Mucosa of stomach (tissue), 1 donor: ENCODE results near the gene HOXC6.

Source experiments
- H3K27me3 ChIP-seq: one replicate; pipeline ENCODE4 v1.7.0; 2013; ENCODE audit warnings: mild to moderate bottlenecking, low read length; ENCODE audit not compliant: control insufficient read depth, insufficient read depth
- H3K36me3 ChIP-seq: one replicate; pipeline ENCODE4 v1.7.0; 2013; ENCODE audit warnings: low read length; ENCODE audit not compliant: control insufficient read depth, insufficient read depth
- H3K4me1 ChIP-seq: one replicate; pipeline ENCODE4 v1.7.0; 2013; ENCODE audit warnings: mild to moderate bottlenecking, low read length; ENCODE audit not compliant: control insufficient read depth, insufficient read depth
- H3K4me3 ChIP-seq: one replicate; pipeline ENCODE4 v1.7.0; 2013; ENCODE audit warnings: low read length
- H3K9ac ChIP-seq: one replicate; pipeline ENCODE4 v1.7.0; 2013; ENCODE audit warnings: mild to moderate bottlenecking, low read length, moderate library complexity
- H3K9me3 ChIP-seq: one replicate; pipeline ENCODE4 v1.7.0; 2013; ENCODE audit warnings: mild to moderate bottlenecking, low read length, moderate library complexity; ENCODE audit not compliant: control insufficient read depth
- donor health status: Pancreatic carcinoma.

Gene HOXC6

DNA sequence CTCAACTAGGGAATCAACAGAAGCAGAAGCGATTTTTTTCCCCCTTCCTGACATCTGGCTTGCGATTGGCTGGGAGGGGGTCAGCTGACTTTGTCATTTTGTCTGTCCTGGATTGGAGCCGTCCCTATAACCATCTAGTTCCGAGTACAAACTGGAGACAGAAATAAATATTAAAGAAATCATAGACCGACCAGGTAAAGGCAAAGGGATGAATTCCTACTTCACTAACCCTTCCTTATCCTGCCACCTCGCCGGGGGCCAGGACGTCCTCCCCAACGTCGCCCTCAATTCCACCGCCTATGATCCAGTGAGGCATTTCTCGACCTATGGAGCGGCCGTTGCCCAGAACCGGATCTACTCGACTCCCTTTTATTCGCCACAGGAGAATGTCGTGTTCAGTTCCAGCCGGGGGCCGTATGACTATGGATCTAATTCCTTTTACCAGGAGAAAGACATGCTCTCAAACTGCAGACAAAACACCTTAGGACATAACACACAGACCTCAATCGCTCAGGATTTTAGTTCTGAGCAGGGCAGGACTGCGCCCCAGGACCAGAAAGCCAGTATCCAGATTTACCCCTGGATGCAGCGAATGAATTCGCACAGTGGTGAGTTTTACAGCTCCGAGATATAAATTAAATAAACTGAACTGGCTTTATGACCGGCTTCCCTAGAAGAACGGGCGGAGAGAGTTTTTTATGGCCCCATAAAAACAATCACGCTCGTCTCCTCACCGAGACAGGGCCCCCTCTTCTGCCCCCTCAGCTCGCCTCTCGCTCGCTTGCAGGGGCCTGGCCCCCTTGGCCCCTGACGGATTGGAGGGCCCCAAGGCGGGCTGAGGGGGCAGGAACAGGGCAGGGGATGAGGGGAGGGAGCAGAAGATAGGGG, at the start of gene HOXC6:
HOXC6 (plus strand) TSS at position 127 of the 888 bp plus-strand sequence; CDS start at position 209, 82 bp downstream.
- no peaks in the 10 kb centered on the region for H3K36me3 ChIP-seq
- H3K4me3 ChIP-seq: no peak within 1 kb of the TSS
- peaks cover 9% of the 10 kb centered on the region for H3K4me1 ChIP-seq
- H3K9me3 ChIP-seq: no peaks in the 10 kb centered on the region
- no peak within 1 kb of the TSS for H3K9ac ChIP-seq
- peaks cover 96% of the 10 kb centered on the region for H3K27me3 ChIP-seq

DNA sequence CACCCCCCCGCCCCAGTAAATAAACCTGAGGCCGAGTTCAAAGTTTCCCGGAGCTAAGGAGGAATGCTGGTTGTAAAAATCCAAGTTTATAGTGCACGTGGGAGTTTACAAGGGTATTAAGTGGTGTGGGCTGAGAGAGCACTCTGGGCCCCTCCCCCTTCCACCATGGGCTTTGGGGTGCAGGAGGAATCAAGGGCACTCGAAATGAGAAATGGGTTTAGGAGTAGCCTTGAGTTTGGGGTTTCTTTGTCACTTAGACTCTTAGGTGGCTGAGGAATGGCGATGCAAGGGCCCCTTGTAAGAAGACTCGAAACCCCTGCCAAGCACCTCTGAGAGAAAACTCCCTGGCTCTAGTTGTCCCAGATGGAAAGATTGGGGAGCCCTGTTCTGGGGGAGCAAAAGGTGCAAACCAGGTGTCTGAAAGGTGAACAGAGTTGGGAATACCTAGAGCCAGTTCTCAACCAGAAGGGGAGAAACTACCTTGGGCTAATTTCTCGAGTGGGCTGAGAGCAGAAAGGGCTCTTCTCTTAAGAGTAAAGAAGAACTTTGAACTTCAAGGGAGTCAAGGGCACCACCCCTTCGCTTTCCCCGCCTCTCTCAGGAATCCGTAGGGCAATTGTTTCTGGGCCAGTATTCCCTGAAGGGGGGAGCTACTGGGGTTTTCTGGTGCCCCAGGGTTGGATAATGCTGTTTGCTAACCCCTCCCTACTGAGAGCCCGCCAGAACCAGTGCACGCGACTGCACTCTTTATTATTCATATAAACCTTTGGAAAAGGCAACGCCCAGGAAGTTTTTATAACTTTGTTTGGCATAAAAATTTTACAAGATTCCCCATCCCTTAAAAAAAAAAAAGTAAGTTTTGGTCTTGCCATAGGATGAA, 49.5 kb upstream of the HOXC6 start:
- Histone ChIP-seq H3K9ac (no peak overlapping the region), H3K9me3 (no peaks in the 10 kb centered on the region), H3K36me3 (no peaks in the 10 kb centered on the region), H3K4me1 (peaks cover 21% of the 10 kb centered on the region), H3K4me3 (no peak overlapping the region), H3K27me3 (peaks cover 99% of the 10 kb centered on the region)

DNA sequence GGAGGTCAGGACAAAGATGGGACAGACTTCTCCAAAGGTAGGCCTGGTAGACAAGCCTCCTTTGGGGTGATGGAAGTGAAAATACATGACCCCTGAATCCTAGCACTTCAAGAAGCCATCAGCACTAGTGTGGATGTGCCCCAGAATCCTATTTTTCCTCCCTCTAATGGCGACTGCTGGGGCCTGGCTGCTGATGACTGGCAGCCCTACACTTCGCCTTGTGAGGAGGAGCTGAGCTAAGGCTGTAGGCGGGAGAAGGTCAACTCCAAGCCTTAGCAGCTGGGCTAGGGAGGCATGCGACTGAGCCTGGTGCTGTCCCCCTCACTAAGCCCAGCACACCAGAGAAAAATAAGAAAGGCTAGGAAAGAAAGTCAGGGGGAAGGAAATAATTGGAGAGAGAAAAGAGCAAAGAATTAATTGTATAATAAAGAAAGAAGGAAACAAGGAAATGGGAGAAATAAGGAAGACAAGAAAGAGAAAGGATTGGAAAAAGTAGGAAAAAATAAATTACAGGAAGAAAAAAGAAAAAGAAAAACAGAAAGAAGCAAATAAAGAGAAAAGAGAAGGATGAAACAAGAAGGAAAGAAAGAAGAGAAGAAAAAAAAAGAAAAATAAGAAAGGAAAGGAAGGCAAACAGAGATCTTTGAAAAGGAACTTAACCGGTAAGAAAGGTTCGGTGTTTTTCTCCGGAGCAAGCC, 48.0 kb upstream of the HOXC6 start:
- Histone ChIP-seq H3K36me3 (no peaks in the 10 kb centered on the region), H3K9ac (no peak overlapping the region), H3K27me3 (peaks cover 97% of the 10 kb centered on the region), H3K4me1 (peaks cover 16% of the 10 kb centered on the region), H3K9me3 (no peaks in the 10 kb centered on the region), H3K4me3 (no peak overlapping the region)

GRCh38 chr12:53980802-53981496, 47.3 kb upstream of the HOXC6 start:
- Histone ChIP-seq H3K4me3 (no peak overlapping the region), H3K4me1 (peaks cover 18% of the 10 kb centered on the region), H3K27me3 (peaks cover 97% of the 10 kb centered on the region), H3K36me3 (no peaks in the 10 kb centered on the region), H3K9me3 (no peaks in the 10 kb centered on the region), H3K9ac (no peak overlapping the region)

DNA sequence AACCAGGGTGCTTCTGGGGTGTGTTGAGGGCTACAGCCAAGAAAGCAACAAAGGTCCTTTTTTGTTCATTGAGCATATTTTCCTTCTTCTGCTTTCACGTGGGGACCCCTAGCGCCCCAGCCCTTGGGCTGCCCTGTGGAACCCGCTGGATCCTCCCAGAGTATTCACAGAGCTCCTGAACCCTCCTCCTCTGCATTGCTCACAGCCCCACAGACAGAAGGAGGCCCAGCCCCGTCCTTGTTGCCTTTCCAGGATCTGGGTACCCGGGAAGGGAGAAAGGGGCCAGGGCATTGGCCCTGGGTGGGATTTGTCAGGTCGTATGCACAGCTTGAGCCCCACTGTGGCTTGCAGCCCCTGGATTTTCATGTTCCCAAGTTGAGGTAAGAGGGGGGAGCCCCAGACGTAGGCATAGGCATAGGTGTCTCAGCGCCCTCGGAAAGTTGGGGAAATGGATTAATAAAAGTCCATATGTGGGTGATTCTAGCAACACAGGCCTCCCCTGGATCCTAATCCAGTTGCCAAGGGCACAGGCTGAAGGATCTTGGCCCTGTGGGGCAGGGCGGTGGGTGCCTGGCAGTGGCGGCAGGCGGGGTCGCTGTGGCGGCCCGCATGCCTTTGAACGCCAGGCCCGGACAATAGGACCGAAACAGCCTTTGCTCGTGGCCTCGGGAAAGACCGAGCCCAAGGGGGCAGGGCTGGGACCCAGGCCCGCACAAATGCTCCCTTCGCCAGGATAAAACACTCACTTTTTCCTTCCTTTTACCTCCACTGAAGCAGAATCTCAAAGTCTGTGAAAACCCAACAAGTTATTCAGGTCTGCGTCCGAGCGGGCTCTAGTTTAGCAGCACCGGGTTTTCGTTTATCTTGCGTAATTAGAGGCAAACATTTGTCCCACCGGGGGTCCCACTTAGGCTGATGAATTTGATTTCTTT, 46.3 kb upstream of the HOXC6 start:
- Histone ChIP-seq H3K36me3 (no peaks in the 10 kb centered on the region), H3K4me1 (peaks cover 22% of the 10 kb centered on the region), H3K4me3 (no peak overlapping the region), H3K9ac (no peak overlapping the region), H3K9me3 (no peaks in the 10 kb centered on the region), H3K27me3 (peaks cover 97% of the 10 kb centered on the region)

- no peak overlapping the region for H3K4me3 ChIP-seq
- no peak overlapping the region for H3K9ac ChIP-seq
- no peaks in the 10 kb centered on the region for H3K36me3 ChIP-seq
- peaks cover 97% of the 10 kb centered on the region for H3K27me3 ChIP-seq
- no peaks in the 10 kb centered on the region for H3K9me3 ChIP-seq
- peaks cover 22% of the 10 kb centered on the region for H3K4me1 ChIP-seq
Measured at GRCh38 chr12:53982648-53983567, 45.3 kb upstream of the HOXC6 start.

DNA sequence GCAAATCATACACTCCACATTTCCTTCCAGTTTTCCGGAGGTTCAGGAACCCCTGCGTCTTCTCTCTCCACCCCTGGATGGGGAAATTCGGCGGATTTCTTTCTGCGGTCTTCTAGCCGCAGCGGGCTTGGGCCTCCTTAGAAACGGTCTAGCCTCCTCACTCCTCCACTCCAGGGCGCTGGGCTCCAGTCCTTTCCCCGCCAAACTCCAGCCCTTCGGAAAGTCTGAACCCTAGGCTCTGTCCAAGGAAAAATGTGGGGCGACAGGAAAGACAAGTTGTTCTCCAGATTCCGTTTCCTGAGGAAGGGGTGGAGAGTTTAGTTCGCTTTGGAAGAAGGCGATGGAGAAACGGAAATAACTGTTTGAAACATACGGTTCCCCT, 44.7 kb upstream of the HOXC6 start:
- peaks cover 19% of the 10 kb centered on the region for H3K4me1 ChIP-seq
- no peaks in the 10 kb centered on the region for H3K36me3 ChIP-seq
- H3K4me3 ChIP-seq: no peak overlapping the region
- H3K9ac ChIP-seq: no peak overlapping the region
- peaks cover 98% of the 10 kb centered on the region for H3K27me3 ChIP-seq
- no peaks in the 10 kb centered on the region for H3K9me3 ChIP-seq

GRCh38 chr12:53983950-53984572, 44.2 kb upstream of the HOXC6 start:
- Histone ChIP-seq H3K36me3 (no peaks in the 10 kb centered on the region), H3K4me1 (peaks cover 15% of the 10 kb centered on the region), H3K27me3 (peaks cover 98% of the 10 kb centered on the region), H3K9me3 (no peaks in the 10 kb centered on the region), H3K9ac (no peak overlapping the region), H3K4me3 (no peak overlapping the region)

- H3K9me3 ChIP-seq: no peaks in the 10 kb centered on the region
- H3K4me3 ChIP-seq: no peak within 1 kb of the TSS
- peaks cover 98% of the 10 kb centered on the region for H3K27me3 ChIP-seq
- no peaks in the 10 kb centered on the region for H3K36me3 ChIP-seq
- H3K9ac ChIP-seq: no peak within 1 kb of the TSS
- H3K4me1 ChIP-seq: peaks cover 15% of the 10 kb centered on the region
Measured at GRCh38 chr12:53984901-53985691, 43.1 kb upstream of the HOXC6 start, which contains the start of gene HOXC10. Gene HOXC10 (plus strand): TSS chr12:53985146. CDS start chr12:53985260, 114 bp downstream.
